ELF-1 (cell line): ENCODE measurements around the gene SLC22A3.
"Not testable (repeated sequence)": the region's sequence is repeated elsewhere in the genome, so short reads cannot be mapped to it uniquely, and the experiment has no call there.

Experiments used
- DNase-seq: peaks from one replicate; pipeline ENCODE4 v3.0.0-alpha.2; 2016; ENCODE audit warnings: low read depth, low spot score

The SLC22A3 gene

DNA sequence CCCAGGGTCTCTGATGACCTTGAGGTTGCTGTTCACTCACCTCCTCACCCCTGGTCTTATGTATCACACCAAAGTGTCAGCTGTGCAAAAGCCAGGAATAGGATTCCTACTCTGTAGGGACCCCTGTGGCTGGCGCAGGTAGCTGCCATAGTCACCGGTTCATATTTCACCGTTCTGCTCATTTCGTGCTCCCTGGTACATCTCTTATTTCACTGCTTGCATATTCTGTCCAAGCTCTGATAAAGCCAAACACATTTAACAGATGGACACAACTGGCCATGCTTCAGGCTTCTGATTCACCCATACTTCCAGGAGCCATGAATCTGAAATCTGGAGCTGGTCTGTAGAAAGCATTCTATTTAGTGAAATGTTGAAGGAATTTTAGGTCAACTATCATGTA is 20.5 kb downstream of the SLC22A3 start:
- DNase-seq: no peak

DNA sequence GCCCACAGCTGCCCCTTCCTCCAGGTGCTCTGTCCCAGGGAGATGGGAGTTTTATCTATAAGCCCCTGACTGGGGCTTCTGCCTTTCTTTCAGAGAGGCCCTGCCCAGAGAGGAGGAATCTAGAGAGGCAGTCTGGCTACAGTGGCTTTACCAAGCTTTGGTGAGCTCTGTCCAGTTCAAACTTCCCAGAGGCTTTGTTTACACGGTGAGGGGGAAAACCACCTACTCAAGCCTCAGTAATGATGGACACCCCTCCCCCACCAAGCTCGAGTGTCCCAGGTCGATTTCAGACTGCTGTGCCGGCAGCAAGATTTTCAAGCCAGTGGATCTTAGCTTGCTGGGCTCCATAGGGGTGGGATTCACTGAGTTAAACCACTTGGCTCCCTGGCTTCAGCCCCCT is 25.4 kb downstream of the SLC22A3 start:
- not testable (repeated sequence) for DNase-seq

DNA sequence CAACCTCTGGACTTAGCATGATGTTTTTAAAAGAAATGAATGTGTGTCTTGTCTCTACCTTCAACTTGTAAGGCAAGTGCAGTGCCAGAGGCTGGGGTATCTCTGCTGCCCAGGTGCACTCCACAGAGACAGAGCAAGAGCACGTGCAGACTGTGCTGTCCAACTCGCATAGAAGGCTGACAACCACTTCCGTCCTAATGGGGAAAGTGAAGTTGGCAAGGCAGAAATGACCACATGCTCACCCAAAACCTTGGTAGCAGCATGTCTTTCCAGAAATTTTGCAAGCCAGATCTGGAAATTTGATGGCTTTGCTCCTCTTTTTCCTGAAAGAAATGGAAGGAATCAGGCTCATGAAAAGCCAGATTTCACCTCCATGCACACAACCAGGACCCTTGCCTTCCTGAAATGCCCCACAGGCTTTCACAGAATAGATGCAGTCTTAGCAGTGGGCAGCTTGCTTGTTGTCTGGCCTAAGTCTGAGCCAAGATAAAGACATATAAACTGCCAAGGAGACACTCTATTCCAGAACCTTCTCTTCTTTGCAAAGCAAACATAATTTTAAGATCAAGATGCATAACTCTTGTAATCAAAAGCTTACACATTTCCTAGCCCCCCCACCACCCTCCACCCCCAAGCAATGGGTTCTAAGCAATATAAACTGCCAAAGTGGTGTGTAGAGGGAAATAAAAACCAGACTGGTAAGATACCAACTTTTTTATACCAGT is 26.8 kb downstream of the SLC22A3 start:
- no peak for DNase-seq

DNA sequence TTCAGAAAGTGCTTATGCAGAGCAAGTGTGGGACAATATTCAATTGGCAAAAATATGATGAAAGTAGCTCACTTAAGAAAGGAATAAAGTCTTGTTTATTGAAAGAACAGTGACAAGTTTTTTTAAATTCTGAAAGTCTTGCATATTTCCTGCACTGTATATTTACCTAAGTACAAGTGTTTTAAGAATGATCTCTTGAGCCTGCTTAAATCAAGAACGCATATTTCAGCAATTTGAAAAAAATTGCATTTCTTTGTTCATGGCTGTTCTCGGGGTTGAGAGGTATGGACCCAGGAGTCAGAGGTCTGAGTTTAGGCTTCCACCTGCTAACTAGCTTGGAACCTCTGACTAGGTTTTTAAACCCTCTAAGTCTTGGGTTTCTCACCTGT is 27.4 kb downstream of the SLC22A3 start:
- no peak for DNase-seq

DNA sequence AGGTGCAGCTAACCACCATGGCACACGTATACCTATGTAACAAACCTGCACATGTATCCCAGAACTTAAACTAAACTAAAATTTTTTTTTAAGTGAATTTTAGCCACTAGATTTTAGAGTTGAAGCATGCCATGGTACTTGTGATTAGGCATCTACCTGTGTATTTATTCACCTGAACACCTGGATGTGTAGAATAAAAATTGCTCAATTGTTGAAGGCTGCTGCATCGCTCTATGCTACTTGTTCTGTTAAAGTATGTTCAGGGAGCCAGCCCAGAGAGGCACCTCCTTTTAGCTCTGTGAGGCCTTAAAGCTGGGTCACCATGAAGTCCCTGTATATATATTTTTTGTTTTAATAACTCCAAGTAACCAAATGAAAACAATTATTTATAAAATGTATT is 28.3 kb downstream of the SLC22A3 start:
- no peak for DNase-seq

DNA sequence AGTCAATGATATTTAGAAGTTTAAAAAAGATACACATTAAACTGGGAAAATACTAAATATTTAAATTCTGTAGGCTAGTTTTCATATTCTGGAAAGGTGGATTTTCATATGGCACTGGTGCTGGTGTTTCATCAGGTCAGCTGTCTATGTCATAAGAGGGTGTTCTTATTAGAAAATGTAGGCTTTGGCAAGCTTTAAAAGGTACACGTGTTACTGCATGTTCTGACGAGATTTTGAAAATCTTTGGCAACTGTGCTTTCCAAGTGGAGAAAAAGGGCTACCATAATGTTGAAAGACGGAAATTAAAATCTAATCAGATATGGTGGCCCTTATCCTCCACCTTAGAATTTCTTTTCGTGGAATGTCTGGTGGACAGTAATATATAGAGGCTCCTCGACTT is 30.0 kb downstream of the SLC22A3 start:
- DNase-seq: no peak

DNA sequence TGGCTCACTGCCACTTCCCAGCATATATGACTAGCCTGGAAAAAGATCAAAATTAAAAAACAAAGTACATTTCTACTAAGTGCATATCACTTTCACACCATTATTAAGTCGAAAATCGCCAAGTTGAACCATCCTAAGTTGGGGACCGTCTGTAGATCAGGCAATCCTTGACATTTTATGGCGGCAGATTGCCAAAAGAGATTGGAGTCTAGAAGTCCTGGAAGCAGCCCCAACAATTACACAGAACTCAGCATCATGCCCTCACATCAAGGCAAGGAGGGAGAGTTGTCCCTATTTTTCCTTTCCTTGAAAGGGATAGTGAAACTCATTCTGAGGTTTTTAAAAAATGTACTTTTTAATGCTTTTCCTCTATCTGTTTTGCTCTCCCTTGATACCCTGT is 30.7 kb downstream of the SLC22A3 start:
- no peak for DNase-seq

DNA sequence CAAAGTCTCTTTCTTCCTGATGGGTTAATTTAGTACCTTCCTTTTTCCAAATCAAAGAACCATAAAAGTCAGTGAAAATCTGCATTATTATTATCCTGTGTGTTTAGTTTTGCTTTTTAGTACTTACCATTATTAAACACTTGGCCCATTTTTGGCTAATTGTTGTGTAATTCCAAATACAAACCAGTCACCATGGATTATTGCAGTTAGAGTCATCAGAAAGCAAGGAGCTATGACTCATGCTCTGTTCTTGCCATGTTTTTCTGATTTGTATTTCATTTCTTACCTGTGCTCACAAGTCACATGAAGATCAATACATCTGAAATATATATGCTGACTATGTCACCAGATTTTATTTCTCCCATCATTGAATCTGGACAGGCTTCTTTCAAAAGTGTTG is 31.3 kb downstream of the SLC22A3 start:
- no peak for DNase-seq

DNA sequence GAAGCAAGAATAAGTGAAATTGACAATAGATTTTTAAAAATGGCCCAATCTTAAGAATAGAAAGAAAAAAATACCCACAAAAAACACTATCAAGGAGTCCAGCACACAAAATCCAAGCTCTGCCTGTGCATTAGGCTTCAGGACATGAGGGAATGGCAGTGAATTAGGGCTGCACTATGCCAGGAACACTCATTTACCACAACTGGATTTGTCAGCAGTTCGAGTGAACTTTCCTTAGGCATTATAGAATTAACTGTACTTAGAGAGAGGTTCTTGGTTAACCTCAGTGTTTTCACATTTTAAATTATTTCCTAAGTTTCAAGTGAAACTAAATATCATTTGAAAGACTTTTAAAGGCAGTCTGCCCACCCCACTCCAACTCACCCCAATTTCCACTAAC is 34.8 kb downstream of the SLC22A3 start:
- DNase-seq: no peak

DNA sequence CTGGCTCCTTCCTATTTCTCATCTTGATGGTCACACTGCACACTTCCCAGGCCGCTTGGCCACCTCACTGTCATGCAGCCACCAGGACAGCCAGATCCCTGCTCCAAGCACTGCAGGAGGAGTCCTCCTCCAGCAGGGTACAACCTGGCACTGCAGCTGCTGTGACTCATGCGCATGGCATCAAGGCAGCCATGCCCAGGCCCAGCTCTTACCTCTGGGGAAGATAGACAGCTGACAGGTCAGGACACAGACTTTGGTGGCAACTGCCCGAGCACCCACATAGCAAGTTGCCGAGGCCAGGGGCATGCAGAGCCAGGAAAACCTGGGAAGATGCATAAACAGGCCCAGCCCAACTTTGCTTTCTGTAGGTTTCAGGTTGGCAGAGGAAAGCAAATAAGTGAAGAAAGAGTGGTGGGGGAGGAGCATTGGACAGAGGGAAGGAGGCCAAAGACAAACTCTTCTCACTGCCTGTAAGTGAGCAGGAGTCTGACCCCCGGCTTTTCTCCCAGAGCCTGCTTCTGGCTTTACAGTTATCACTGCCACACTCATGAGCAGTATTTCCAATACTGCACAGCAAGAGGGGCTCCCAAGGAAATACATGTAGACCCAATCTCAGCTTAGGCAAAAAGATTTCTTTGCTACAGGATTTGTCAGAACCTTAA is 38.8 kb downstream of the SLC22A3 start:
- no peak for DNase-seq

DNA sequence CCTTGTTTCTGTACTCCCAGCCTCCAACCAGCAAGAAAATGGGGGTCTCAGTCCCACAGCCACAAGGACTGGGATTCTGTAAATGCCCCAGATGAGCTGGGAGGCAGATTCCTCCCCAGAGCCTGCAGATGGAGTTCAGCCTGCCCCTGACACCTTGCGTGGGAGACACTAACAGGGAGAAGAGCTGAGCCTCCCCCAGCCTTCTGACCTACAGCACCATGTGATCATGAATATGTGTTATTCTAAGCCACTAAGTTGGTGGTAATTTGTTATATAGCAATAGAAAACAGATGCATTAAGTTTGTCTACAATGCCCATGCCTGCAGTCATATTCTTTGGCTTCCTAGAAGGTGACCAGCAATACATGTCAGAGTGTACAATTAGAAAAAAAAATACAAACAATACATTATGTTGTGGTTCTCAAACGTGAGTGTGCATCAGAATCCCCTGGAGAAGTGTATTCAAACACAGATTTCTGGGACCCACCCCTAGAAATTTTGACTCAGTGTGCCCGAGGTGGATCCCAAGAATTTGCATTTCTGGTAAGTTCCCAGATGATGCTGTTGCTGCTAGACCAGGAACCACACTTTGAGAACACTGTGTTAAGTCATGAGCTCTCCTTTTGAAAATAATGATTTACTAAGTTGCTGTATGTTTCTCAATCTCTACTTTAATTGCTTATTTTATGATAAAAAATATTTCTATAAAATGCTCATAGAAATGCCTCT is 39.9 kb downstream of the SLC22A3 start:
- DNase-seq: no peak

DNA sequence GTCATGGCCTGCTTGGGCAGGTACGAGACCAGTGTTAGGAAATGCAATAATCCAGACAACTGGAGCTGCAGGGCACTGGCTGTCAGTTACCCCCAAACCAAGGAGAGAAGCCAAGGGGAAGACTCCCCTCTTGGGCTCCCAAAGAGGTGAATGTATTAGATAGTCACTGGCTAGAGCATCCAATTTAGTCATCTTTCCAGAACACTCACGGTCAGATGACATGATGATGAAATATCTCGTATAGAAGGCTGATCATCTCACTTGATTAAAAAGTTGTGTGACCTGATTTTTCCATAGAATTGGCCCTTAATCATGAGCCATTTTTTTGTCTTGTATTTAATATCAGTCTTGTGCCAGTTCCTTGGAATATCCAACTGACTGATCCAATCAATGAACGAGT is 40.7 kb downstream of the SLC22A3 start:
- DNase-seq: no peak

DNA sequence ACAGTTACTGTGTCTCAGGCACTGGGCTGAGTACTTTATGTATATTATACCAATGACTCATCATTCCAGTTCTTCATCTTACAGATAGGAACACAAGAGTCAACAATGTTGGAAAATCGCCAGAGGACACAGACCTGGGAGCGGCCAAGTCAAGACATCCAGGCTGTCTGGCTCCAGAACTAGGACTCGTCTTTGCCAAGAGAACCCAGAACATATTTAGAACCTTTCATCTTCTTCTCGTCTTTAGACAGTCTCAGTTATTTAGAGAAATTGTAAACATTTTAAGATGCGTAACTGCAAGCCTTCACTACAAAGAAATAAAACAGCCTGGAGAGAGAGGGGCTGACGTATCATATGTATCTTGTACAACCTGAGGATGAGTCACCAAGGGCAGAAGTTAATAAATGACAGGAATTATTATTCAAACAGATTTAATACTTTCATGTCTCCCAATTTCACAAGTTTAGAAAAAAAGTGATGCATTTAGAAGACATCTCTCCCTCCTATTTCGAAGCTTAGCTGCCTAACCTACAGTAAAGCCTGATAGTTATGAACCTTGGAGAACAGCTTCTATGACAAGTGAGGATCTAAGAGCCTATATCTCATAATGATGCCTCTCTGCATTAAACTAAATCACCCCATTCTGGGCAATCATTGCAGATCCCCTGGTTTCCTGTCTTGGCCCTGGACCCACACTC is 43.4 kb downstream of the SLC22A3 start:
- no peak for DNase-seq

DNA sequence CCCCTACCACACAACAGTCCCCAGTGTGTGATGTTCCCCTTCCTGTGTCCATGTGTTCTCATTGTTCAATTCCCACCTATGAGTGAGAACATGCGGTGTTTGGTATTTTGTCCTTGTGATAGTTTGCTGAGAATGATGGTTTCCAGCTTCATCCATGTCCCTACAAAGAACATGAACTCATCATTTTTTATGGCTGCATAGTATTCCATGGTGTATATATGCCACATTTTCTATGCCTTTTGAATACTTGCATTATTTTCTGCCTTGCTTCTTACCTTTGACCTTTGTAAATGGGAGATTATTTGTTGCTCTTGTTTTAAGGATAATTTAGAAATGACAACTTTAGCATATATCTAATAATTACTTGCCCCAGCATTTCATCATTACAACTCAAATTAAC is 45.3 kb downstream of the SLC22A3 start:
- not testable (repeated sequence) for DNase-seq

DNA sequence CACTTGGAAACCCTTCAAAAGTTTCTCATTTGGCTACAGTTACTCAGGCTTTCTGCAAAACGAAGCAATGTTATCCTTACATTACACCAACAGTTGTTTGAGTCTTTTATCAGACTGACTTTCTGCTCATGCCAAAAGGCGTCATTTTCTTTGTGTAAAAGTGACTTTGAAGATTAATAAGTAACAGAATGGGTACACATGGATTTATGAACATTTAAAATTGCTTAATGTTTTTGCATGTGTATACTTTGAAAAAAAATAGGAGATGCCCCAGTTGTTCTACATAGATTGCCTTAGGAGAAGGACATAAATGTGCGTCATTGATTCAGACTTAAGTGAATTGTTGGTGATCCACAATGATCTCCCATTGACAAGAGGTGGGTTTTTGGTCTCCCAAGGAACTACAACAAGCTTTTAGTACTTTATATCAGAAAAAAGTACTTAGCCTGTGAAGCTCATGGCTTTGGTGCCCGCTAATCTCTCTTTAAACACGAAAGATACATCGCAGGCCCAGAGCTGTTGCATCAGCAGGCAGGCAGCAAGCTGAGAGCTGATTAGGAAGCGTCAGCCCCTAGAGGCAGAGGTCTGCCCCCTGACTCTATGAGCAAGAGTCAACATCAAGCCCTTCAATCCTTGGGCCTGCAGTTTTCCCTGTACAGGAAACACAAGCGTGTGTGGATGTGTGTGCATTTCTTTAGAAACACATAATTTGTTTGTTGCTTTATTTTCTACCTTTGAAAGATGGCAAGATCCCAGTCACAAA is 45.9 kb downstream of the SLC22A3 start:
- peak; percentile 69 for DNase-seq

DNA sequence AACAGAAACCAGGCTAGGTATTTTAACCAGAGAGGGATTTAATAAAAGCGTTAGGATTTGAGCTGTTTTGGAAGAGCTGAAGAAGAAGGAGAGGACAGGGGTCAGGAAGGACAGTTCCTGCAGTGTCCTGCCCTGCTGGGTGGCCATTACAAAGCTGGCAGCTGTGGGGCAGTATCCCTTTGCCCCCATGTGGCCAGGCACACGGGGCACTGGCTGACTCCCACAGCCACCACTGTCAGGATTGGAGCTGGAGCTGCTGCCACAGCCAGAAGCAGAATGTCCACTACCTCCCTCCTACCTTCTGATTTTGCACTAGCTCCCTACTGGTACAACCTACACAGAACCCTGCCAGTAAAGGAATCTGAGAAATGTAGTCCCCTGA is 46.5 kb downstream of the SLC22A3 start:
- DNase-seq: peak; percentile 36

DNA sequence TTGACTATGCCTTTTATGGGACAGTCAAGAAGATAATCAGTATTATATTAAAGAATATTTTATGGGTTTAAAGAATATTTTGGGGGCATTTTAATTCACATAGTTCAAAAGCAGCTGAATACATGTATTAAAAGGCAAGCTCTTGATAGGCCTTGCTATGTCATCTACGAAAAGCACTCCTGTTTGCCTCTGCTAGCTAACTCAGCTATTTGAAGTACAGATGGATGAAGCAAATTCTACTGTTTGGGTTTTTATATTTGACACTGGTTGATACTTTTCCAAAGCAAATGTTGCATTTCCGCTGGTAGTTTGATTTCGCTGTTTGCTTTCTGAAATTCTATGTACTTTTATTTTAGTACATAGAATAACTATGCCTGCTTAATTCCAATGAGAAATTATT is 47.0 kb downstream of the SLC22A3 start:
- DNase-seq: no peak

DNA sequence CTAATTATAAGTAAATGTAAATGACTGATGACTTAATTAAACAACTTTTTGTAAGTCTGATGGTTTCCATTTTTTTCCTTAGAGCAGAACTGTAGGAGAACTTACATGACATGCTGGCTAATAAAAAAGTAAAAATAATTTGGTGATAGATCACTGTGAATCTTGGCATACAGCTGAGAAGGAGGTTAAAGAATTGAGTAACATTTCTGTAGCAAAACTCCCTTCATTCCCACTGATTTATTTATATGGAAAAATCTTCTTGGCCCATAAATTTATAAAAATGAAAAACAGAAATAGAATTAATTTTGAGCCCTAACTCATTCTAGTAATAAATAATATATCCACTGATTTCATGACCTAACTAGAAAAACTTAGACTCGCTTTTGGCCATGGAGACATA is 48.1 kb downstream of the SLC22A3 start:
- DNase-seq: no peak

DNA sequence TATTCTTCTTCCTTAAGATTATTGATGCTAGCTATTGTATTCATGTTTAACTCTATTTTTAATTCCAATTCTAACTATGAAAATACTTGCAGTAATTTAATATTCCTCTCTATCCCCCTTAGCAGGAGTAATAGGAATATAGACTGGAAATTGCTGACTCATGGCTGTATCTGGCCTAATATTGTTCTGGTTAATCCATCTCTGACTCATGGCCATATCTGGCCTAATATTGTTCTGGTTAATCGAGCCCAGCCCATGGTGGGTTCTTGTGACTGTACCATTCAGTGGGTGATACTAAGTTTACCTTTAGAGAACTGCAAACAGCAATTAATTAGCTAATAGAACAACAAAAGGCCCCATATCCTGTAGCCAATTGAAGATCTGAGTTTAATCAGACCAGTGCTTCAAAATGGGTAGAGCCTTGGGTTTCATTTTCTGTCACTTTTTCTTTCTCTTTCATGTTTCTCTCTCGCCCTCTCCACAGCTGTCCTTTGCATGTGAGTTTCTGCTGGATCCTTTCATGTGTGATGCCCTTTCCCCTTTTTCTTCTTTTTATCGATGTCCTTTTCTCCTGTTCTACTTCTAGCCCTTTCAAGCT is 50.6 kb downstream of the SLC22A3 start:
- DNase-seq: no peak

DNA sequence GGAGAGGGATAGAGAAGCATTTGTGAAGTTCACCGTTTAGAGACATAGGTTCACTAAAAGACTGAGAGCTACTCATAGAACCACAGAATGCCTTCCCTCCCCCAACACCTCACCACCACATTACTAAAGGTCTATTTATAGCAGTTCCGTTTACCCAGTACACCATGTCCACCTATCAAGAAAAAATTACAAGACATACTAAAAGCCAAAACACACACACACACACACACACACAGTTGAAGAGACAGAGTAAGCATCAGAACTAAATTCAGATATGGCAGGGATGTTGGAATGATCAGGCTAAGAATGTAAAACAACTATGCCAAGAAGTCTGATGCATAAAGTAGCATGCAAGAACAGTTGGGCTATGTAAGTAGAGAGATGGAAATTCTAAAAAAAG is 52.3 kb downstream of the SLC22A3 start:
- no peak for DNase-seq

DNA sequence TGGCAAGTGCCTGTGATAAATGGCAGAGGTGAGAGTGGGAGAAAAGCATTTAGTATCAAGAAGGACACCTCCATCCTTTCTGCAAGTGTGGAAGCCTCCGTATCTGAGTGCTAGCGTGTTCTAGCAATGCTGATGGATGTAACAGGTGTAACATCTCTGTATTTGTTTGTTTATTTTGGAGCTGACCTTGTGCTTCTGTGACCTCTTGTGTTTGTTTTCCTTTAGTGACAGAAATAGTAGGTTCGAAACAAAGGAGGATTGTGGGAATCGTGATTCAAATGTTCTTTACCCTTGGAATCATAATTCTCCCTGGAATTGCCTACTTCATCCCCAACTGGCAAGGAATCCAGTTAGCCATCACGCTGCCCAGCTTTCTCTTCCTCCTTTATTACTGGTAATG is 60.4 kb downstream of the SLC22A3 start:
- DNase-seq: no peak
